ENCODE measurements around the gene CLDN17. TPM values are rescaled to one million over a fixed set of nuclear protein-coding genes. Genes with fewer than 3 reads are reported as not detected.

The CLDN17 gene
- total RNA-seq, 2 donors from 2014 or later = not detected

GRCh38 chr21:30166171-30166570, 434 bp downstream of the CLDN17 start:
- H3K27ac ChIP-seq = no peak overlapping the region
- H3K4me3 ChIP-seq = no peak overlapping the region
- no peak for TF ChIP-seq POLR2A (IDR thresholded peaks at IDR 0.05)
- TF ChIP-seq CTCF (IDR thresholded peaks at IDR 0.05) = no peak
- no peak for ATAC-seq
- no peaks in the 10 kb centered on the region for H3K4me1 ChIP-seq
- WGBS, 2 donors = 78 to 79% methylated on average over 8 to 9 of the region's 9 CpGs
- H3K27me3 ChIP-seq = no peaks in the 10 kb centered on the region
- no peaks in the 10 kb centered on the region for H3K9me3 ChIP-seq
- no peaks in the 10 kb centered on the region for H3K36me3 ChIP-seq (replicated peaks in 1 of 2; ENCODE audit: insufficient read depth in 1 of 2, low read depth in 2 of 2)
- intact Hi-C loops (cut with DNase I) = no loop called here
- no peak for DNase-seq

GRCh38 chr21:30164796-30165195, 1.8 kb downstream of the CLDN17 start:
- Histone ChIP-seq H3K36me3 (replicated peaks in 1 of 2; ENCODE audit: insufficient read depth in 1 of 2, low read depth in 2 of 2) (no peaks in the 10 kb centered on the region), H3K27me3 (no peaks in the 10 kb centered on the region), H3K9me3 (no peaks in the 10 kb centered on the region), H3K27ac (no peak overlapping the region), H3K4me1 (no peaks in the 10 kb centered on the region), H3K4me3 (no peak overlapping the region)
- WGBS, 2 donors = 47 to 67% methylated on average over 1 of the region's 1 CpG
- no peak for DNase-seq
- TF ChIP-seq CTCF (IDR thresholded peaks at IDR 0.05) = no peak
- no peak for TF ChIP-seq POLR2A (IDR thresholded peaks at IDR 0.05)
- intact Hi-C loops (cut with DNase I) = no loop called here
- ATAC-seq = no peak

GRCh38 chr21:30153697-30154340, 12.8 kb downstream of the CLDN17 start:
- no peak overlapping the region for H3K4me3 ChIP-seq
- H3K27ac ChIP-seq = no peak overlapping the region
- ATAC-seq (no peak), DNase-seq (no peak)
- no peaks in the 10 kb centered on the region for H3K36me3 ChIP-seq (replicated peaks in 1 of 2; ENCODE audit: insufficient read depth in 1 of 2, low read depth in 2 of 2)
- intact Hi-C loops (cut with DNase I) = no loop called here
- no peaks in the 10 kb centered on the region for H3K4me1 ChIP-seq
- H3K9me3 ChIP-seq = no peaks in the 10 kb centered on the region
- TF ChIP-seq CTCF (IDR thresholded peaks at IDR 0.05) (no peak), POLR2A (IDR thresholded peaks at IDR 0.05) (no peak)
- WGBS, 2 donors = 38 to 41% methylated on average over 1 of the region's 1 CpG
- H3K27me3 ChIP-seq = no peaks in the 10 kb centered on the region

GRCh38 chr21:30152792-30153191, 13.8 kb downstream of the CLDN17 start:
- no peaks in the 10 kb centered on the region for H3K9me3 ChIP-seq
- no peak for ATAC-seq
- no peaks in the 10 kb centered on the region for H3K27me3 ChIP-seq
- H3K36me3 ChIP-seq (replicated peaks in 1 of 2; ENCODE audit: insufficient read depth in 1 of 2, low read depth in 2 of 2) = no peaks in the 10 kb centered on the region
- H3K4me3 ChIP-seq = no peak overlapping the region
- intact Hi-C loops (cut with DNase I) = no loop called here
- TF ChIP-seq POLR2A (IDR thresholded peaks at IDR 0.05) (no peak), CTCF (IDR thresholded peaks at IDR 0.05) (no peak)
- no peak overlapping the region for H3K27ac ChIP-seq
- H3K4me1 ChIP-seq = no peaks in the 10 kb centered on the region
- no peak for DNase-seq

GRCh38 chr21:30148906-30149305, 17.7 kb downstream of the CLDN17 start:
- Histone ChIP-seq H3K9me3 (no peaks in the 10 kb centered on the region), H3K36me3 (replicated peaks in 1 of 2; ENCODE audit: insufficient read depth in 1 of 2, low read depth in 2 of 2) (no peaks in the 10 kb centered on the region), H3K27me3 (no peaks in the 10 kb centered on the region), H3K27ac (no peak overlapping the region), H3K4me3 (no peak overlapping the region), H3K4me1 (no peaks in the 10 kb centered on the region)
- ATAC-seq (no peak), DNase-seq (no peak)
- intact Hi-C loops (cut with DNase I) = no loop called here
- TF ChIP-seq POLR2A (IDR thresholded peaks at IDR 0.05) = no peak
- TF ChIP-seq CTCF (IDR thresholded peaks at IDR 0.05) = no peak
- 69 to 72% methylated on average over 1 of the region's 1 CpG for WGBS, 2 donors
